WI38 (cell line): ENCODE measurements around the gene ACTRT2.

Source experiments
- H3K4me3 ChIP-seq: 2 replicates; pipeline ENCODE4 v1.5.1; 2011; ENCODE audit warnings: low read depth, mild to moderate bottlenecking, control low read depth, low read length
- CTCF ChIP-seq: IDR thresholded peaks from 2 replicates; pipeline ENCODE4 v1.5.1; 2012; ENCODE audit warnings: low read depth, mild to moderate bottlenecking, control low read depth, low read length

Gene ACTRT2

GRCh38 chr1:2984399-2985061 lies 36.7 kb upstream of the ACTRT2 start:
- no peak overlapping the region for H3K4me3 ChIP-seq
- TF ChIP-seq CTCF: no peak

GRCh38 chr1:2985067-2985561 lies 36.2 kb upstream of the ACTRT2 start:
- no peak overlapping the region for H3K4me3 ChIP-seq
- TF ChIP-seq CTCF: no peak

- H3K4me3 ChIP-seq: no peak overlapping the region
- no peak for TF ChIP-seq CTCF
These were observed 35.3 kb upstream of the ACTRT2 start for GRCh38 chr1:2985694-2986548.

GRCh38 chr1:2986549-2987305 lies 34.5 kb upstream of the ACTRT2 start:
- no peak for TF ChIP-seq CTCF
- H3K4me3 ChIP-seq: no peak overlapping the region

GRCh38 chr1:2987773-2988172 lies 33.5 kb upstream of the ACTRT2 start:
- no peak for TF ChIP-seq CTCF
- H3K4me3 ChIP-seq: no peak overlapping the region

GRCh38 chr1:2988256-2988655 lies 33.0 kb upstream of the ACTRT2 start:
- H3K4me3 ChIP-seq: no peak overlapping the region
- TF ChIP-seq CTCF: no peak

- no peak overlapping the region for H3K4me3 ChIP-seq
- TF ChIP-seq CTCF: no peak
These were observed 32.1 kb upstream of the ACTRT2 start for GRCh38 chr1:2989185-2989584.
